ENCODE data around the gene B3GNT9. TPM values are rescaled to one million over a fixed set of nuclear protein-coding genes. Genes with fewer than 3 reads are reported as not detected.

The B3GNT9 gene
- polyA plus RNA-seq, 3 donors = 8.9 to 12.1 (median 9.8) TPM

DNA sequence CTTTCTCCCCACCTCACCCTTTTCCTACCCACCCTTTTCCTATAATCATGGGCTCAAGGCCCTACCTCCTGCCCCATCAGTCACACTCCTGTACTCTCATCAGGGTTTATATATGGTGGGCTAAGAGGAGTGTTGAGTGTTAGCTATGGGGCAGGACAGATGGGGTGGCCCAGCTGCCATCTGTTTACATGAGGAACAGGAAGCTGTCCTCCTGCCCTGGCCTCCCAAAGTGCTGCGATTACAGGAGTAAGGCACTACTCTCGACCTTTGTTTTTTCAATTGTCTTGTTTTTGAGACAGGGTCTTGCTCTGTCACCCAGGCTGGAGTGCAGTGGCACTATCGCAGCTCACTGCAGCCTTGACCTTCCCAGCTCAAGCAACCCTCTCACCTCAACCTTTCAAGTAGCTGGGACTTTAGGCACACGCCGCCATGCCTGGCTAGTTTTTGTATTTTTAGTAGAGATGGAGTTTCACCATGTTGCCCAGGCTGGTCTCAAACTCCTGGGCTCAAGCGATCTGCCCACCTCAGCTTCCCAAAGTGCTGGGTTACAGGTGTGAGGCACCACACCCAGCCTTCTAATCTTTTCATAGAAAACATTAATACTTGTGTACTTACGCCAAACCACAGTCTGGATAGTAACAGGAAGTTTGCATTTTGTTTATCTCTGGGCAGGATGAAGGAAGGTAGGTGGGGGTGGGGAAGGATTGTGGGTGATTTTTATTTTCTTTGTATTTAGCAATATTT, 7.3 kb upstream of the B3GNT9 start:
- no peak for DNase-seq (ENCODE audit: extremely low read depth in 1 of 11, low read depth in 9 of 11, low spot score in 4 of 11)

DNA sequence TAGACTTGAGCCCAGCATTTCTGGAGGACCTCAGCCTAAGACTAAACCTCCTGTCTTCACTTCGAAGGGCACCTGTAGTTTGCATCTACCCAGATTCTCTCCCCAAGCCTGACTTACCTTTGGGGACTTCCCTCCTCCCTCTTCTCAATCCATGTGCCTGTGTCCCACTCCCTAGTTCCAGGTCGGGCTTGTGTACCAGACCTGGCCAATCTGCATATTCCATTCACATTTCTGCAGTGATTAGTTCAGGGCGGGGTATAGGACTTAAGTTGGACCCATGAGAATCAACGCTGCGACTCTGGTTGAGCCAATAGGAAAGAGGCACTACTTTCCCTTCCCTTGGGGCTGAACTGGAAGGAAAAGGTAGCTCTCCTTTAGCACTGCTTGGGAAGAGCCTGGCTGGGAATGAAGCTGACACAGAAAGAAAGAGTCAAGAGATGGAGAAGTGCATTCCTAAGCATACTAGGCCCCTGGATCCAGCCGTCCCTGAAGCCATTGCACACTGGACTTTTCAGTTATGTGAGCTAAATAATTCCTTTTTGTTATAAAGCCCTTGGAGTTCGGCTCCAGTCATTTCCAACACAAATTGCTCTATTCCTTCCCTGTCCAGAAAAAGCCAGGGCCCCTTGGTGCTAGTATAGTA, 6.4 kb upstream of the B3GNT9 start:
- no peak for DNase-seq (ENCODE audit: extremely low read depth in 1 of 11, low read depth in 9 of 11, low spot score in 4 of 11)

DNA sequence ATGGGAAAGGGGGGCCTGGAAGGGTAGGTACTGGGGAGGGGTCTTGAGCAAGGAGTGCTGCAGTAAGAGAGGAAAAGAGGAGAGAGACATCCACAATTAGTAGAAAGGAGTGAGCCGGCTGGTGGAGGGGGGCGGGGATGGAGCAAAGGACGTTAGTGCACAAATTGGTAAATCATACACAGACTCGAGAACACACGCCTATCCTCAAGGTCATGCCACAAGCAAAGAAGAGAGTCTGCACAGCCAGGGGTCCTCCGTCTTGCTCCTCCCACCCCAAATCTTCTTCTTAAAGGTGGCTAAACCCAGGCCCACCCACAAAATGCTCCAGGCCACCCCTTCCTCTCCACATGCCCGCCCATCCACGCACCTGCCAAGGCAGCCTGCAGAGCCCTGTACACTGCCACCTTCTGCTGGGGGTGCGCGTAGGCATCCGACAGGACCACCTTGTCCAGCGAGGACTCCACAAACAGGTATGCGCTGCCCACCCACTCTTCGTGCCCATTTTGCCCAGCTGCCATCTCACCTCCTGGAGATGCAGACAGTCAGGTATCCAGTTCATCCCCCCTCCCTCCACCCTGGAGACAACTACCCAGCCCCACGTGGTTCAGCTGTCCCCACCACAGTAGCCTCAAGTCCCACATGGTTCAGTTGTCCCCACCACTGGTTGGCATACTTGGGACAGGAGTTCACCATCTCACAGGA, 5.5 kb upstream of the B3GNT9 start:
- DNase-seq (ENCODE audit: extremely low read depth in 1 of 11, low read depth in 9 of 11, low spot score in 4 of 11) = no peak

DNA sequence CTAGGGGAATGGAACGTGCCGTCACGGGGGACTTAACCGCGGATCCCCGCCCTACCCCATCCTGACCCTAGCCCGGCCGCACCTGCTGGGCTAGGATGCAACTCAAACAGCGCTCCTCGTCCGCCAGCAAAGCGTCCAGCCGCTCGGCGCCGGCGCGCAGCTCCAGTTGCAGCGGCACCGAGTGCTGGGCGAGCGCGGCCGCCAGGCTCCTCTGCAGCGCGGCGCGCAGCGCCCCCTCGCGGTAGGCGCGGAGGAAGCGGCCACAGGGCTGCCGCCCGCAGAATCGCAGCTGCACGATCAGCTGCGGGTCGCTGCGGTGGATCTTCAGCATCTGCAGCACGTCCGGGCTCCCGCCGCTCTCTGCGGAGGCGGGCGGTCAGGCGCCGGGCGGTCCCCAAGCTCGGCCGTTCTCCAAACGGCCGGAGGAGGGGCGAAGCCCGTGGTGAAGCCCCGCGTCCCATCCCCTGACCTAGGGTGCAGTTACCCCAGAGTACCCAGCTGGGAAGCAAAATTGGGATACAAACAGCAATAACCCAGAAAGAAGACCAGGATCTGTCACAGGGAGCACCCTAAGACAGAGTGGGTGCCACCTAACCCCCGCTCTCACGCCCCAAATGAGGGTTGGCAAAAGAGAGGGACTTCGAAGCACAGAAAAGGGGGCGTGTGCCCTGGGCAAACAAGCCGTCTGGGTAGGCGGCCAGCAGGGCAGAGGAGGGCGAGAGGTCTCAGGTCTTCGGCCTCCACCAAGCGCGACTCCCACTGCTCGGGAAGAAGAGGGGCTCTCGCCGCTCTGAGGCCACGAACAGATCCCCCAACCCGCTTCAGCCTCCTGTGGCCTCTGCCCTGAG, 4.7 kb upstream of the B3GNT9 start:
- DNase-seq (ENCODE audit: extremely low read depth in 1 of 11, low read depth in 9 of 11, low spot score in 4 of 11) = no peak

DNA sequence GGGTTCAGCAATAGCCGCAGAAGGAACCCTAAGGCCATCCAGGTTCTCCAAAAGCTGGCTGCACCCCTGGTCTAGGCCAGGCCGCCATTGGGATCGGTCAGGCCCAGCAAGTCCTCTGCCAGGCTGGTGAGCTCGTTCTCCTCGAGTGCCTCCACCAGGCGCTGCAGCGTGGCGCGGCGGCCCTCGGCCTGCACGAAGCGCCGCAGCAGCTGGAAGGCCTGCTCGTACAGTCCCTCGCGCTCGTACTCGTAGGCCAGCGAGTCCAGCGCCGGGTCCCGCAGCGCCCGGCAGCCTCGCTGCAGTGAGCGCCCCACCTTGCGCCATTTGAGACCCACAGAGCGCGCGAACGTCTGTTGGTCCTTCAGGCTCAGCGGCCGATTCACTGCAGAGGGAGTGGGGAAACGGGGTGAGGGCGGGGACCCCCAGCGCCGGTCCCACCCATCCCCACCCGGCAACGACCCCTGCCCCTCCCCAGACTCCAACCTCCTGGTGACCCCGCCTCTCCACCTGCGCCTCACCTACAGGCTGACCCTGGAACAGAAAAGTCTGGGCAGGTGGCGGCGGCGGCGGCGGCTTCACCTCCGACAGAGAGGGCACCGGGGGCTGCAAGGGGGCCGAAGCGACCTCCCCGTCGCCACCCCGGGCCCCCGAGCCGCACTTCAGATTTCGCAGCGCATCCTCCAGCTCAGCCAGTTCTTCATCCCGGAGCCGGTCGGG, 3.9 kb upstream of the B3GNT9 start:
- no peak for DNase-seq (ENCODE audit: extremely low read depth in 1 of 11, low read depth in 9 of 11, low spot score in 4 of 11)

DNA sequence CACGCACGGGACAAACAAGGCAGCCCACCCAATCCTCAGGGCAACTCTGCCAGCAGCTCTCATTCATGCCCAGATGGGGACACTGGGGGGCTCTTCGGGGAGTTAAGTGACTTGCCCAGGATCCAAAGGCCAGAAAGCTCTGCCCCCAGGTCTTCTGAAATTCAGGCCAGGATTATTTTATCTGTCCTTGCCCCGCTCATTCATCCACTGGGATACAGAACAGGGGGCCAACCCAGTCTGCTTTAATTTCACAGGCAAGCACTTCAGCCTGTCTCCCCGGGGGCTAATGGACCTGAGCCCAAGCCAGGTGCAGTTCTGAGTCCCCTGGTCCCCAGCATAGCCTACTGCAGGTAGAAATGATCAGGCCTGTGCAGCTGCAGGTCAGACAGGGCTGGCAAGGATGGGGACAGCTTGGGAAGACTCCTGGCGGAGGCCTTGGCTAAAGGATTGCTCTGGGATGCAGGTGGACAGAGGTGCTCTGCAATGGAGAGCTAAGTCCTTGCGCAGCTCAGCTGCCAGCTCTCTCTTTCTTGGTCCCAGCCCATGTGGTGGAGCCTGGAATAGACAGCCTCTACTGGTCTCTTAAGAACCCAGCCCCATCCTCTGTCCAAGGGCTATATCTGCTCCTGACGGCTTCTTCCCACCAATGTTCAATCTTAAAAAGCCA, 766 bp upstream of the B3GNT9 start:
- DNase-seq (ENCODE audit: extremely low read depth in 1 of 11, low read depth in 9 of 11, low spot score in 4 of 11) = no peak

DNA sequence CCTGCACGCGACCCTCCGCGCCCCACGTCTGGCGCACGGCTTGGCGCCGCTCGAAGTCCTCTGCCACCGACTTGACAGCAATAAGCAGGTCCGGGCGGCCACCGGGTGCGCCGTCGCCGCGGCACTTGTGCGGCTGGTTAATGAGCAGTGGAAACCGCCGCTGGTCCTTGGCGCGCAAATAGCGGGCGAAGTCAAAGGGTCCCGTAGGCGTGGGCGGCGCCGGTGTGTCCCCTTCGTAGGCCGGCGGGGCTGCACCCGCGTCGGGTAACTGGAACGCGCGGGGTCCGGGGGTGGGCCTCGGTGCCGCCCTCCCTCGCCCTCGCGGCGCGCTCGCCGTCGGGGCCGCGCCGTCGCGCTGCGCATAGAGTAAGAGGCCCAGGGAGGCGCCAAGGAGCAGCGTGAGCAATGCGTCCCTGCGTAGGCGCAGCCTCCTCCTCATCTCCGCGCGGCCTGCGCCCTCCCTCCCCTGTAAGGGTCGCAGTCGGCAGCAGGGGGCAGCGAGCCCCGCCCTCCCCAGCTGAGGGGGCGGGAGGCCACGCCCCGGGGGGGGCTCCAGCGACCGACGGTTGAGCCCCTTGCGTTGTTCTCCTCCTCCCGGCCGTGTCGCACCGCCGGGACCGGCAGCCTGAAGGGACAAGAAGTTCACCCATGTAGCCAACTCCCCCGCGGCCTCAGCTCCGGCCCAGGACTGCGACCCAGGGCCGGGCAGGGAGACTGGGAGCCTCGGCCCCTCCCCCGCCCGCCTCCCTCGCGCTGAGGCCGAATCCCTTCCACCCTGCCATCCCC, 558 bp downstream of the B3GNT9 start:
- peak in 1 of 11 donors; percentile 67 for DNase-seq (ENCODE audit: extremely low read depth in 1 of 11, low read depth in 9 of 11, low spot score in 4 of 11)

DNA sequence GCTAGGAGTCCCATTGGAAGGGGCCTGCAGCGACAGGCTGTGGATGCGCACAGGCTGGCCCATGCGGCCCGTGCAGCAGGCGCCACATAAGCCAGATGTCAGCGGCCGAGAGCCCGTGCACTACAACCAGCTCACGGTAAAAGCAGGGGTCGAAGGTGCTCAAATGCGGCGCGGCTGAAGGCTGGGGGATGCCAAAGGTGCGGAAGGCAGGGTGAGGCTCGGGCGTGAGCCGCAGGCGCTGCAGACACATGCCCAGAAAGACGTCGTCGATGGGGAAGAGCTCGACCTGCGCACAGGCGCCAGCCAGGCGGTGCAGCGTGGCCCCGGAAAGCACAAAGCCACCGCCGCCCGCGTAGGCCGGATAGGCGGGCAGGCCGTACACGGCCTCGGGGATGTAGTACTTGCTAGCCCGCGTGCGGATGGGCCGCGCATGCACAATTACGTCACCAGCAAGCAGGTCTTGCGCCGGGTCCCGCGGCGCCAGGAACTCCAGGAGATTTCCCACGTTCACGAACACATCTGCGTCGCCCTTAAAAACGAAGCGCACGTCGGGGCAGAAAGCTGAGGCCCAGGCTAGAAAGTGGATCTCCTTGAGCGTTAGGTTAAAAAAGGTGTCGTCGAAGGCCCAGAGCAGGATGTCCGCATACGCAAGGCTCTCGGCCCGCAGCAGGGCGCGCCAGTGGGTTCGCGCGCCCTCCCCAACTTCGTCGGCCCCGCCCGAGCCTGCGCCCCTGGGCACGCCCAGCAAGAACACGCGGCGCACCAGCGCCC, 1.3 kb downstream of the B3GNT9 start:
- no peak for DNase-seq (ENCODE audit: extremely low read depth in 1 of 11, low read depth in 9 of 11, low spot score in 4 of 11)

DNA sequence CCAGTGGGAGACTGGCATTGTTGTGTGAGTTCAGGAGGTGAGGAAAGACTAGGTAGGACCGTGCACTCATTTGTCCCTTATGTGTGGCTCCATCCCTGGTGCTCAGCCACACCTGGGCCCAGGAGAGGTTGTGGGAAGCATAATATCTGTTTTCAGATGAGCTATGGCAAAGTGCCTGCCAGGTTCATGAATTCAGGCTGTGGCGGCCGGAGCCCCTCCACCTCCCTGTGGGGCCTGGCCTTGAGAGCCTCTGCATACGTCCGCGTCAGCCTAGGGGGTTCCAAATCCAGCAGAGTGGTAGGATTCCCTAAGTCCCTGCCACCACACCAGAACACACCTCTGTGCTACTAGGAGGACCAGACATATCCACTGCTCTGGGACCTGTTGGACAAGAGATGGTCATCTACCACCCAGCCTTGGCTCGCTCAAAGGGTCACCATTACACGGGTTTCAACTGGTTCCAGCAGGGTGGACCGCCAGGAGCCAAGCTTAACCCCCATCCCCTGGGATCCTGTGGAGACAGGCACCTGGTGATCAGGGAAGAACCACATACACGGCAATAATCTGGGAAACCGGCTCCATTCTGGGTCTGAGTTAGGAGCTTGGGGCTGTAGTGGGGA, 2.0 kb downstream of the B3GNT9 start:
- no peak for DNase-seq (ENCODE audit: extremely low read depth in 1 of 11, low read depth in 9 of 11, low spot score in 4 of 11)

DNA sequence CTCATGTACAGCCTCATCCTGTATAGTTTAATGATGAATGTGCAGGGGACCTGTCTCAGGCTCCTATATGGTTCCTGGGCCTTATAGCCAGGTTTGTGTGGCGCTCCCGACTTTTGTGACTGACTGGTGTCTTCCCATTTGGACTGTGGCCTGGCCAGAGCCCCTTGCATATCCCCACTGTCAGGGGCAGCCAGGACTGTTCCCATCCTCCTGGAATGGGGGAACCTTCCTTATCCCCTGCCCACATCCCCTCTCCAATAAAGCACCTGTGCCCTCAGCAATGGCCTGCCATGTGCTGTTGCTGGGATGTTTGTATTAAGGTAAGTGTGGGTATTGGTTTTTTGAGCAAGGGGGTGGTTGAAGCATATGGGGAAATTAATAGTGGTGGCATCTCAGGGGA, 2.6 kb downstream of the B3GNT9 start:
- DNase-seq (ENCODE audit: extremely low read depth in 1 of 11, low read depth in 9 of 11, low spot score in 4 of 11) = no peak

DNA sequence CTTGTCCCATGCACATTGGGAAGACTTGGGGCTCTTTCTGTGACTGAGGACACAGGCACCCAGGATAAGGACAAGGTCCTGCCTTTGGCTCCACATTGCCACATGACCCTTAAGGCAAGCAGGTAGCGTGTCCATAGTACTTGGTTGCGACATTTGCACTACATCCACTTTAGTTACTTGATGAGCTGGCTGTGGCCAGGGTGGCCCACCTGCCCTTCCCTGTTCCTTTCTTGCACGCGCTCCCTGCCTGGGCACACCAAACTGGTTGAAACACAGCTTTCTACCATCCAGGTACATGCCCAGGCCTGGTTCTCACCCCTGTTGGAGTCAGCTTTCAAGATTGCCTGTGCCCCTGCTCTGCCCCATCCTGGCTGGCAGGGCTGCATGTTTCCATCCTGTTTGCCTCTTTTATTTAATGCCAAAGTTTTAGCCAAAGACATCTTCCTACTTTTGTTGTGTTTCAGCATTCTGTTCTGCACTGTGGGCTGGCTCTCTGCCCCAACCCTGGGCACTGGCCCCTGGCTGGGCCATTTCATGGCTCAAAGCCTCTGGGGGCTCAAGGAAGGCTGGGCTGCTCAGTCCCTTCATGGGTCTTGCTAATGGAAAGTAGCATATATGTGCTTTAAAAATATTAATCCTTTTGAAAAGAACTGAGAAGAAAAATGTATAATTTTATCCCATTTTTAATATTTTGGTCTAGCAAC, 3.2 kb downstream of the B3GNT9 start:
- DNase-seq (ENCODE audit: extremely low read depth in 1 of 11, low read depth in 9 of 11, low spot score in 4 of 11) = no peak

DNA sequence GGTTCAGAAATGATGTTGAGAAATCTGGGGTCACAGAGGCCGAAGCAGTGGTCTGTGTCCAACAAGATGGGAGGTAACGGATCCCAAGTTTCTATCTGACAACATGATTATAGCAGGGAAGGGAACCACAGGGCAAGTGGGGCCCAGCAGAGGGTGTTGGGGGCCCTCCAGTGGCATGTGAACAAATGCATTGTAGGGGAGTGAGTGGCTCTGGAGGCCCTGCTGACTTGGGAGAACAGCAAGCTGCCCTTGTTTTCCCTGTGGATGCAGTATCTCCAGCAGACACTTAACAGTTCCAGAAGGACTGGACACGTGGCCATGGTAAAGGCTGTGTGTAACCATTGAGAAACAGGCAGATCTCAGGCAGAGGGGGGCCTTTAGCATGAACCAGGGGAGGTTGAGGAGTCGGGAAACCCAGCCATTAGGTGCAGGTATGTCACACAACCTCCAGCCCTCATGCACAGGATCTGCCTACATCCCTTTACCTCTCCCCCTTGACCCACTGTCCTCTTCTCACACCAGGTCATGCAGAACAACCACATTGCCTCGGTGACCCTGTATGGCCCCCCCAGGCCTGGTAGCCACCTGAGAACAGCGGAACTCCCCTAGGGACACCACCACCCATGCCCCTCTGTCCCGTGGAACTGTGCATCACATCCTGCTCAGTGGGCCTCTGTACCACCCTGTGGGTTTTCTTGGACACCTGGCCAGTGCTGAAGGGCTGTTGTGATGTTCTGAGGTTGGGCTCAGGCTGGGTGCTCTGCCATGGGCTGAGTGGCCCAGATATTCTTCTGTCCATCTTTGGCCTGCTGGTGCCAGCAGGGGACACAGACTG, 4.1 kb downstream of the B3GNT9 start:
- DNase-seq (ENCODE audit: extremely low read depth in 1 of 11, low read depth in 9 of 11, low spot score in 4 of 11) = no peak

DNA sequence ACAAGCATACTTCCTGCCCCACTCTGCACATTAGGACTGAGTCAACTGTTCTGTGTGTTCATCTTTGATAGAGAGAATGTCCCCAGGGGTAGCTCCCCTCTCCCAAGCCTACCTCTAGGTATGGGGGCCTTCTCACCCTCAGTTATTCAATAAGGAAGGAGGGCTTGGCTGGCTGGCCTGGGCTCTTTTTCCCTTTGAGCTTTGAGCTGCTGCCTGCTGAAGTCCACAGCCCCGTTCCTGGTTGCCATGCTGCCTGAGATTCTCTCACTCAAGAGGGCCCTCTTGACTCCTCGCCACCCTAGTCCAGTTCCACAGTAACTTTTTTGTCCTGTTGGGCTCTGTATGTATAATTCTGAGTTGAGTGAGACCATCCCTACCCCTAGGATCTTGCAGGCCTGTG, 5.1 kb downstream of the B3GNT9 start:
- DNase-seq (ENCODE audit: extremely low read depth in 1 of 11, low read depth in 9 of 11, low spot score in 4 of 11) = no peak

DNA sequence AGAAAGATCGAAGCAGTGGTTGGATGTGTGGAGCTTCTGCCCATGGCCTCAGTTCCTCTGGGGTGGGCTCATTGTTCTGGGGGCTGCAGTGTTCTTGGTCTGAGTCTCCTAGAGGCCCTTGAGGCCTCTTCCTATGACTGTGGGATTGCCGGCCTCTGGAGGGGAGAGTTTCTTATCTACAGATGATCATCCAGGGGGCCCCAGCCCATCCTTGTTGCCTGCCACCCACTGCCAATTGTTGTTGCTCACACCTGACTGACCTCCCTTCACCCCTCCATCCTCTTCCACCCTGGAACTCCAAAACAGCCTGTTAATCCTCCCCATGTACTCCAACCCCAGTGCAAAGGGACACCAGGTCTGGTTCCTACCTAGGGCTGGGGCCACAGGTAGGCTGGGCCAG, 5.9 kb downstream of the B3GNT9 start:
- no peak for DNase-seq (ENCODE audit: extremely low read depth in 1 of 11, low read depth in 9 of 11, low spot score in 4 of 11)

DNA sequence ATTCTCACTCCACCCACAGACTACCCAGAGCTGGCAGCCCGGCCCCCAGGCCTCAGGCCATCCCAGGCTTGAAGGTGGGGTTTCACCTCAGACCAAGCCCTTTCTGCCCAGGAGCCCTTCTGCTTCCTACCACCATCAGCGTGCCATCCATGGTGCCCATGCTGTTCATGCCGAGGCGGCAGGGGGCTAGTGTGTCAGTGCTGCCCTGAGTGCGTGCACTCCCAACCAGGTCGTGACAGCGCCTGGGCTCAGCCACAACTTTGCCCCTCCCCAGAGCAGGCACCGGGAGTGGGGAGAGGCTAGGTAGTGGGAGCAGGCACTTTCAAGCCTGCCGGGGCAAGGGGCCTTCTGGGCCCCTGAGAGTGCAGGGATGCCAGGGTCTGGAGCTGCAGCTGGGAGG, 8.5 kb downstream of the B3GNT9 start:
- no peak for DNase-seq (ENCODE audit: extremely low read depth in 1 of 11, low read depth in 9 of 11, low spot score in 4 of 11)
